NCI-H2171 treated with DMSO at 0.1 percent for 48 hours (cell line): Measurements from ENCODE around the gene RBM20.
"Not testable (repeated sequence)": the region's sequence is repeated elsewhere in the genome, so short reads cannot be mapped to it uniquely, and the experiment has no call there.

Experiments
- DNase-seq: peaks from one replicate; lab custom pipeline; 2025; lab: John Stamatoyannopoulos, UW

RBM20 gene

GRCh38 chr10:110625951-110626855 lies 17.9 kb upstream of the RBM20 start:
- no peak for DNase-seq

GRCh38 chr10:110628161-110628560 lies 16.0 kb upstream of the RBM20 start:
- DNase-seq = no peak

- DNase-seq = peak; percentile 44
Observed at GRCh38 chr10:110629680-110630191, 14.4 kb upstream of the RBM20 start.

- DNase-seq = no peak
Observed at GRCh38 chr10:110631934-110632333, 12.2 kb upstream of the RBM20 start.

- peak; percentile 10 for DNase-seq
Observed at GRCh38 chr10:110632591-110633215, 11.4 kb upstream of the RBM20 start.

- DNase-seq = peak; percentile 72
Observed at GRCh38 chr10:110634527-110635209, 9.5 kb upstream of the RBM20 start.

GRCh38 chr10:110636572-110636931 lies 7.6 kb upstream of the RBM20 start:
- DNase-seq = no peak

- no peak for DNase-seq
Observed at GRCh38 chr10:110636932-110637557, 7.1 kb upstream of the RBM20 start.

GRCh38 chr10:110637558-110638053 lies 6.5 kb upstream of the RBM20 start:
- no peak for DNase-seq

GRCh38 chr10:110638319-110638718 lies 5.8 kb upstream of the RBM20 start:
- no peak for DNase-seq

GRCh38 chr10:110639046-110639445 lies 5.1 kb upstream of the RBM20 start:
- not testable (repeated sequence) for DNase-seq

GRCh38 chr10:110639858-110640257 lies 4.3 kb upstream of the RBM20 start:
- DNase-seq = not testable (repeated sequence)

- peak; percentile 21 for DNase-seq
Observed at GRCh38 chr10:110641256-110641655, 2.9 kb upstream of the RBM20 start.

- no peak for DNase-seq
Observed at GRCh38 chr10:110642204-110643034, 1.7 kb upstream of the RBM20 start.

GRCh38 chr10:110643035-110643652 lies 992 bp upstream of the RBM20 start:
- DNase-seq = no peak

GRCh38 chr10:110644598-110645462 lies 694 bp downstream of the RBM20 start:
- no peak for DNase-seq

- DNase-seq = no peak
Observed at GRCh38 chr10:110646417-110647135, 2.4 kb downstream of the RBM20 start.

- DNase-seq = no peak
Observed at GRCh38 chr10:110647136-110647430, 2.9 kb downstream of the RBM20 start.

GRCh38 chr10:110648692-110649346 lies 4.7 kb downstream of the RBM20 start:
- DNase-seq = no peak
